ENCODE measurements around the gene NAT16. TPM values are rescaled to one million over a fixed set of nuclear protein-coding genes. Genes with fewer than 3 reads are reported as not detected.
A peak's percentile ranks its signal among the peaks of the same experiment; 100 is the strongest.

Gene NAT16
- total and polyA plus RNA-seq, 2 experiments from 2014 or later, result 0.21 to 0.31 TPM

DNA sequence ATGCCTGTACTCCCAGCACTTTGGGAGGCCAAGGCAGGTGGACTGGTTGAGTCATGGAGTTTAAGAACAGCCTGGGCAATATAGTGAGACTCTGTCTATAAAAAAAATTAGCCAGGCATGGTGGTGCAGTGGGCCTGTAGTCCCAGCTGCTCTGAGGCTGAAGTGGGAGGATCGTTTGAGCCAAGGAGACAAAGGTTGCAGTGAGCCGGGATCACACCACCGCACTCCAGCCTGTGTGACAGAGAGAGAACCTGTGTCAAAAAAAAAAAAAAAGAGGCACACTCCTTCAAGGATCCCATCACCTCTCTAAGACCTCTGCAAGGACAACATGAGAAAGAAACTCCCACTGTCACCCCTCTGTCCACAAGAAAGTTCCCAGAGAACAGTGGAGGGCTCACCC is 4.4 kb downstream of the NAT16 start:
- TF ChIP-seq ZNF114 (CRISPR knock-in tag; IDR thresholded peaks at IDR 0.05), result no peak
- TF ChIP-seq, protein P1, sequence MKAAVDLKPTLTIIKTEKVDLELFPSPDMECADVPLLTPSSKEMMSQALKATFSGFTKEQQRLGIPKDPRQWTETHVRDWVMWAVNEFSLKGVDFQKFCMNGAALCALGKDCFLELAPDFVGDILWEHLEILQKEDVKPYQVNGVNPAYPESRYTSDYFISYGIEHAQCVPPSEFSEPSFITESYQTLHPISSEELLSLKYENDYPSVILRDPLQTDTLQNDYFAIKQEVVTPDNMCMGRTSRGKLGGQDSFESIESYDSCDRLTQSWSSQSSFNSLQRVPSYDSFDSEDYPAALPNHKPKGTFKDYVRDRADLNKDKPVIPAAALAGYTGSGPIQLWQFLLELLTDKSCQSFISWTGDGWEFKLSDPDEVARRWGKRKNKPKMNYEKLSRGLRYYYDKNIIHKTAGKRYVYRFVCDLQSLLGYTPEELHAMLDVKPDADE (IDR thresholded peaks at IDR 0.05), result no peak
- TF ChIP-seq CREB1 (CRISPR knock-in tag; IDR thresholded peaks at IDR 0.05; ENCODE audit: low read depth), result no peak
- TF ChIP-seq, protein P2, sequence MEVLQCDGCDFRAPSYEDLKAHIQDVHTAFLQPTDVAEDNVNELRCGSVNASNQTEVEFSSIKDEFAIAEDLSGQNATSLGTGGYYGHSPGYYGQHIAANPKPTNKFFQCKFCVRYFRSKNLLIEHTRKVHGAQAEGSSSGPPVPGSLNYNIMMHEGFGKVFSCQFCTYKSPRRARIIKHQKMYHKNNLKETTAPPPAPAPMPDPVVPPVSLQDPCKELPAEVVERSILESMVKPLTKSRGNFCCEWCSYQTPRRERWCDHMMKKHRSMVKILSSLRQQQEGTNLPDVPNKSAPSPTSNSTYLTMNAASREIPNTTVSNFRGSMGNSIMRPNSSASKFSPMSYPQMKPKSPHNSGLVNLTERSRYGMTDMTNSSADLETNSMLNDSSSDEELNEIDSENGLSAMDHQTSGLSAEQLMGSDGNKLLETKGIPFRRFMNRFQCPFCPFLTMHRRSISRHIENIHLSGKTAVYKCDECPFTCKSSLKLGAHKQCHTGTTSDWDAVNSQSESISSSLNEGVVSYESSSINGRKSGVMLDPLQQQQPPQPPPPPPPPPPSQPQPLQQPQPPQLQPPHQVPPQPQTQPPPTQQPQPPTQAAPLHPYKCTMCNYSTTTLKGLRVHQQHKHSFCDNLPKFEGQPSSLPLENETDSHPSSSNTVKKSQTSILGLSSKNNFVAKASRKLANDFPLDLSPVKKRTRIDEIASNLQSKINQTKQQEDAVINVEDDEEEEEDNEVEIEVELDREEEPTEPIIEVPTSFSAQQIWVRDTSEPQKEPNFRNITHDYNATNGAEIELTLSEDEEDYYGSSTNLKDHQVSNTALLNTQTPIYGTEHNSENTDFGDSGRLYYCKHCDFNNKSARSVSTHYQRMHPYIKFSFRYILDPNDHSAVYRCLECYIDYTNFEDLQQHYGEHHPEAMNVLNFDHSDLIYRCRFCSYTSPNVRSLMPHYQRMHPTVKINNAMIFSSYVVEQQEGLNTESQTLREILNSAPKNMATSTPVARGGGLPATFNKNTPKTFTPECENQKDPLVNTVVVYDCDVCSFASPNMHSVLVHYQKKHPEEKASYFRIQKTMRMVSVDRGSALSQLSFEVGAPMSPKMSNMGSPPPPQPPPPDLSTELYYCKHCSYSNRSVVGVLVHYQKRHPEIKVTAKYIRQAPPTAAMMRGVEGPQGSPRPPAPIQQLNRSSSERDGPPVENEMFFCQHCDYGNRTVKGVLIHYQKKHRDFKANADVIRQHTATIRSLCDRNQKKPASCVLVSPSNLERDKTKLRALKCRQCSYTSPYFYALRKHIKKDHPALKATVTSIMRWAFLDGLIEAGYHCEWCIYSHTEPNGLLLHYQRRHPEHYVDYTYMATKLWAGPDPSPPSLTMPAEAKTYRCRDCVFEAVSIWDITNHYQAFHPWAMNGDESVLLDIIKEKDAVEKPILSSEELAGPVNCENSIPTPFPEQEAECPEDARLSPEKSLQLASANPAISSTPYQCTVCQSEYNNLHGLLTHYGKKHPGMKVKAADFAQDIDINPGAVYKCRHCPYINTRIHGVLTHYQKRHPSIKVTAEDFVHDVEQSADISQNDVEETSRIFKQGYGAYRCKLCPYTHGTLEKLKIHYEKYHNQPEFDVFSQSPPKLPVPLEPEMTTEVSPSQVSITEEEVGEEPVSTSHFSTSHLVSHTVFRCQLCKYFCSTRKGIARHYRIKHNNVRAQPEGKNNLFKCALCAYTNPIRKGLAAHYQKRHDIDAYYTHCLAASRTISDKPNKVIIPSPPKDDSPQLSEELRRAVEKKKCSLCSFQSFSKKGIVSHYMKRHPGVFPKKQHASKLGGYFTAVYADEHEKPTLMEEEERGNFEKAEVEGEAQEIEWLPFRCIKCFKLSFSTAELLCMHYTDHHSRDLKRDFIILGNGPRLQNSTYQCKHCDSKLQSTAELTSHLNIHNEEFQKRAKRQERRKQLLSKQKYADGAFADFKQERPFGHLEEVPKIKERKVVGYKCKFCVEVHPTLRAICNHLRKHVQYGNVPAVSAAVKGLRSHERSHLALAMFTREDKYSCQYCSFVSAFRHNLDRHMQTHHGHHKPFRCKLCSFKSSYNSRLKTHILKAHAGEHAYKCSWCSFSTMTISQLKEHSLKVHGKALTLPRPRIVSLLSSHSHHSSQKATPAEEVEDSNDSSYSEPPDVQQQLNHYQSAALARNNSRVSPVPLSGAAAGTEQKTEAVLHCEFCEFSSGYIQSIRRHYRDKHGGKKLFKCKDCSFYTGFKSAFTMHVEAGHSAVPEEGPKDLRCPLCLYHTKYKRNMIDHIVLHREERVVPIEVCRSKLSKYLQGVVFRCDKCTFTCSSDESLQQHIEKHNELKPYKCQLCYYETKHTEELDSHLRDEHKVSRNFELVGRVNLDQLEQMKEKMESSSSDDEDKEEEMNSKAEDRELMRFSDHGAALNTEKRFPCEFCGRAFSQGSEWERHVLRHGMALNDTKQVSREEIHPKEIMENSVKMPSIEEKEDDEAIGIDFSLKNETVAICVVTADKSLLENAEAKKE (CRISPR knock-in tag; IDR thresholded peaks at IDR 0.05), result no peak
- no peak for TF ChIP-seq EZH2phosphoT487 (IDR thresholded peaks at IDR 0.05; ENCODE audit: unreplicated experiment)
- no peak for TF ChIP-seq STAT1 (IDR thresholded peaks at IDR 0.05; ENCODE audit: unreplicated experiment)
- TF ChIP-seq, protein P3, sequence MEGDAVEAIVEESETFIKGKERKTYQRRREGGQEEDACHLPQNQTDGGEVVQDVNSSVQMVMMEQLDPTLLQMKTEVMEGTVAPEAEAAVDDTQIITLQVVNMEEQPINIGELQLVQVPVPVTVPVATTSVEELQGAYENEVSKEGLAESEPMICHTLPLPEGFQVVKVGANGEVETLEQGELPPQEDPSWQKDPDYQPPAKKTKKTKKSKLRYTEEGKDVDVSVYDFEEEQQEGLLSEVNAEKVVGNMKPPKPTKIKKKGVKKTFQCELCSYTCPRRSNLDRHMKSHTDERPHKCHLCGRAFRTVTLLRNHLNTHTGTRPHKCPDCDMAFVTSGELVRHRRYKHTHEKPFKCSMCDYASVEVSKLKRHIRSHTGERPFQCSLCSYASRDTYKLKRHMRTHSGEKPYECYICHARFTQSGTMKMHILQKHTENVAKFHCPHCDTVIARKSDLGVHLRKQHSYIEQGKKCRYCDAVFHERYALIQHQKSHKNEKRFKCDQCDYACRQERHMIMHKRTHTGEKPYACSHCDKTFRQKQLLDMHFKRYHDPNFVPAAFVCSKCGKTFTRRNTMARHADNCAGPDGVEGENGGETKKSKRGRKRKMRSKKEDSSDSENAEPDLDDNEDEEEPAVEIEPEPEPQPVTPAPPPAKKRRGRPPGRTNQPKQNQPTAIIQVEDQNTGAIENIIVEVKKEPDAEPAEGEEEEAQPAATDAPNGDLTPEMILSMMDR (conservative IDR thresholded peaks at IDR 0.05; ENCODE audit: low read depth in 2 of 2), result no peak
- TF ChIP-seq, protein P4, sequence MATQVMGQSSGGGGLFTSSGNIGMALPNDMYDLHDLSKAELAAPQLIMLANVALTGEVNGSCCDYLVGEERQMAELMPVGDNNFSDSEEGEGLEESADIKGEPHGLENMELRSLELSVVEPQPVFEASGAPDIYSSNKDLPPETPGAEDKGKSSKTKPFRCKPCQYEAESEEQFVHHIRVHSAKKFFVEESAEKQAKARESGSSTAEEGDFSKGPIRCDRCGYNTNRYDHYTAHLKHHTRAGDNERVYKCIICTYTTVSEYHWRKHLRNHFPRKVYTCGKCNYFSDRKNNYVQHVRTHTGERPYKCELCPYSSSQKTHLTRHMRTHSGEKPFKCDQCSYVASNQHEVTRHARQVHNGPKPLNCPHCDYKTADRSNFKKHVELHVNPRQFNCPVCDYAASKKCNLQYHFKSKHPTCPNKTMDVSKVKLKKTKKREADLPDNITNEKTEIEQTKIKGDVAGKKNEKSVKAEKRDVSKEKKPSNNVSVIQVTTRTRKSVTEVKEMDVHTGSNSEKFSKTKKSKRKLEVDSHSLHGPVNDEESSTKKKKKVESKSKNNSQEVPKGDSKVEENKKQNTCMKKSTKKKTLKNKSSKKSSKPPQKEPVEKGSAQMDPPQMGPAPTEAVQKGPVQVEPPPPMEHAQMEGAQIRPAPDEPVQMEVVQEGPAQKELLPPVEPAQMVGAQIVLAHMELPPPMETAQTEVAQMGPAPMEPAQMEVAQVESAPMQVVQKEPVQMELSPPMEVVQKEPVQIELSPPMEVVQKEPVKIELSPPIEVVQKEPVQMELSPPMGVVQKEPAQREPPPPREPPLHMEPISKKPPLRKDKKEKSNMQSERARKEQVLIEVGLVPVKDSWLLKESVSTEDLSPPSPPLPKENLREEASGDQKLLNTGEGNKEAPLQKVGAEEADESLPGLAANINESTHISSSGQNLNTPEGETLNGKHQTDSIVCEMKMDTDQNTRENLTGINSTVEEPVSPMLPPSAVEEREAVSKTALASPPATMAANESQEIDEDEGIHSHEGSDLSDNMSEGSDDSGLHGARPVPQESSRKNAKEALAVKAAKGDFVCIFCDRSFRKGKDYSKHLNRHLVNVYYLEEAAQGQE (IDR thresholded peaks at IDR 0.05; ENCODE audit: unreplicated experiment), result no peak
- no peak for TF ChIP-seq NANOG (IDR thresholded peaks at IDR 0.05; ENCODE audit: borderline replicate concordance)
- TF ChIP-seq JUNB (IDR thresholded peaks at IDR 0.05; ENCODE audit: unreplicated experiment), result no peak
- no peak for TF ChIP-seq ZNF331 (CRISPR knock-in tag; IDR thresholded peaks at IDR 0.05; ENCODE audit: low read depth)
- TF ChIP-seq POLR2AphosphoS5 (IDR thresholded peaks at IDR 0.05; ENCODE audit: low read depth), result no peak
- no peak for TF ChIP-seq EZH2 (IDR thresholded peaks at IDR 0.05; ENCODE audit: low read depth, unreplicated experiment)
- peaks cover 31% of the 10 kb centered on the region for H3K4me1 Mint-ChIP-seq
- H3F3A ChIP-seq (replicated peaks; ENCODE audit: low read depth), result peaks cover 20% of the 10 kb centered on the region
- DNase-seq (ENCODE audit: low spot score) (no peak), ATAC-seq (no peak)
- H3K36me3 ChIP-seq (ENCODE audit: insufficient read depth), result no peaks in the 10 kb centered on the region; the same call in 1 of the 2 replicates
- H3K27ac Mint-ChIP-seq, result no peak overlapping the region
- no peak overlapping the region for H3K4me3 ChIP-seq
- H3K27me3 ChIP-seq (ENCODE audit: insufficient read depth), result peaks cover 100% of the 10 kb centered on the region
- peaks cover under 1% of the 10 kb centered on the region; the same call in 1 of the 2 replicates for H4K20me1 ChIP-seq (replicated peaks; ENCODE audit: insufficient read depth)
- H3K4me1 ChIP-seq (ENCODE audit: insufficient read depth), result peaks cover 24% of the 10 kb centered on the region
- H3K4me3 Mint-ChIP-seq, result peak overlapping the region; percentile 74; the same call in 1 of the 3 replicates
- peaks cover 4% of the 10 kb centered on the region; the same call in 2 of the 3 replicates for H3K9me3 Mint-ChIP-seq
- no peaks in the 10 kb centered on the region; the same call in 2 of the 3 replicates for H3K36me3 Mint-ChIP-seq (ENCODE audit: low read depth)
- no peak overlapping the region for H3K4me2 ChIP-seq
- no peaks in the 10 kb centered on the region for H3K79me2 ChIP-seq (replicated peaks; ENCODE audit: insufficient read depth)
- H2AFZ ChIP-seq, result no peak overlapping the region
- no peaks in the 10 kb centered on the region for H3K9me2 ChIP-seq (ENCODE audit: insufficient read depth)
- H3K27ac ChIP-seq (ENCODE audit: low read depth), result no peak overlapping the region
- peaks cover 94% of the 10 kb centered on the region for H3K27me3 Mint-ChIP-seq (ENCODE audit: insufficient read depth, low read depth, poor library complexity)
